Activated T-cell treated with anti-CD3 and anti-CD28 coated beads, Interleukin-2, amount 50 U/mL, for 72 hours (primary cell): Measurements from ENCODE around the gene FAM210B. TPM values are rescaled to one million over a fixed set of nuclear protein-coding genes. Genes with fewer than 3 reads are reported as not detected.
"Not testable (repeated sequence)": the region's sequence is repeated elsewhere in the genome, so short reads cannot be mapped to it uniquely, and the experiment has no call there.

Source experiments
- ATAC-seq, 2 donors: fragments of 150-1000 bp; cut with Tn5 transposase; replicated peaks in 1 of 2; 2 replicates each; pipeline ENCODE4 v1.10.0; 2021; ENCODE audit warnings: moderate library complexity in 2 of 2, mild to moderate bottlenecking in 1 of 2
- DNase-seq, 2 donors: peaks; one replicate each; pipeline ENCODE4 v3.0.0; 2021 to 2022; ENCODE audit warnings: mixed read lengths in 1 of 2
- H3K27ac Mint-ChIP-seq: one replicate; pipeline ENCODE4 v1.8.0; 2022; ENCODE audit warnings: mild to moderate bottlenecking, moderate library complexity, mixed read lengths
- H3K27me3 Mint-ChIP-seq: one replicate; pipeline ENCODE4 v1.8.0; 2022; ENCODE audit warnings: low read depth, mixed read lengths
- H3K36me3 Mint-ChIP-seq, 2 donors: one replicate each; pipeline ENCODE4 v1.8.0; 2022; ENCODE audit warnings: mixed read lengths in 2 of 2, mild to moderate bottlenecking in 1 of 2; ENCODE audit not compliant: insufficient read depth in 2 of 2
- H3K4me1 Mint-ChIP-seq: one replicate; pipeline ENCODE4 v1.8.0; 2022; ENCODE audit warnings: low read depth, mixed read lengths
- H3K4me3 Mint-ChIP-seq, 2 donors: one replicate each; pipeline ENCODE4 v1.8.0; 2022; ENCODE audit warnings: mild to moderate bottlenecking in 2 of 2, mixed read lengths in 2 of 2, moderate library complexity in 2 of 2
- H3K9me3 Mint-ChIP-seq, 2 donors: one replicate each; pipeline ENCODE4 v1.8.0; 2022; ENCODE audit warnings: mixed read lengths in 2 of 2
- total RNA-seq, 2 donors: library from RNA; stranded (reverse); gene quantifications; one replicate each; pipeline ENCODE4 v1.2.3, GENCODE V29; 2022

The FAM210B gene
- total RNA-seq, 2 donors from 2014 or later: 4.6 to 4.9 TPM

DNA sequence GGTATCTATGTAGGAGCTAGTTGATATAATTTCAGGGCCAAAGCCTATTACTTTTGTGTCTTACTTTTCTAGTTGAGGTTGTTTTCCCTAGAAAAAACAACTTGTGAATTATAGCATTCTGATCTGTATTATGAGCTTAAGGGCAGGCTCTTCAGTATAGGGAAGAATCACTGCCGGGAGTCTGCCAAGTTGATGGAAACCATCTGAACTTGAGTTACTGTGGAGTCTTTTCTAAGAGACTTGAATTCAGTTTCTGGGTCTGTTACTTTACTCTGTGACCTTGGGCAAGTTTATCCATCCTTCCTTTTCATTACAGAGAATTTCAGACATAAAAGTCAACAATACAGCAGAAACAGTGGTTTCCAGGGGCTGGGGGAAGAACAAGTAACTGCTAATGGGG lies 51.2 kb downstream of the FAM210B start:
- no peak for DNase-seq
- no peak for ATAC-seq
- Mint-ChIP-seq H3K4me1 (peaks cover 62% of the 10 kb centered on the region), H3K9me3 (peaks cover 1 to 3% of the 10 kb centered on the region in 2 donors), H3K27ac (peak overlapping the region; percentile 90), H3K36me3 (peaks cover 20 to 49% of the 10 kb centered on the region in 2 donors), H3K27me3 (no peaks in the 10 kb centered on the region), H3K4me3 (peak overlapping the region in 1 of 2 donors; percentile 57)

DNA sequence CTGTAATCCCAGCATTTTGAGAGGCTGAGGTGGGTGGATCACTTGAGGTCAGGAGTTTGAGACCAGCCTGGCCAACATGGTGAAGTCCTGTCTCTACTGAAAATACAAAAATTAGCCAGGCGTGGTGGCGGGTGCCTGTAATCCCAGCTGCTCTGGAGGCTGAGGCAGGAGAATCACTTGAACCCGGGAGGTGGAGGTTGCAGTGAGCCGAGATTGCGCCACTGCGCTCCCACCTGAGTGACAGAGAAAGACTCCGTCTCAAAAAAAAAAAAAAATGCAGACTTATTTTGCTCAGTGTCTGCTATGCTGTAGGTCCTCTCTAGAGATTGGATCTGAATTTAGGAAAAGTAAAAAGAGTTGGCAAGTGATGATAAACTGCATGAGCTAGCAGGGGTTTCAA lies 52.5 kb downstream of the FAM210B start:
- peak overlapping the region; percentile 79 to 86 for H3K4me3 Mint-ChIP-seq
- H3K27ac Mint-ChIP-seq: peak overlapping the region; percentile 92
- DNase-seq, H3K9me3 Mint-ChIP-seq, H3K27me3 Mint-ChIP-seq, ATAC-seq: not testable (repeated sequence)
- H3K4me1 Mint-ChIP-seq: peaks cover 64% of the 10 kb centered on the region
- peaks cover 16 to 41% of the 10 kb centered on the region in 2 donors for H3K36me3 Mint-ChIP-seq

DNA sequence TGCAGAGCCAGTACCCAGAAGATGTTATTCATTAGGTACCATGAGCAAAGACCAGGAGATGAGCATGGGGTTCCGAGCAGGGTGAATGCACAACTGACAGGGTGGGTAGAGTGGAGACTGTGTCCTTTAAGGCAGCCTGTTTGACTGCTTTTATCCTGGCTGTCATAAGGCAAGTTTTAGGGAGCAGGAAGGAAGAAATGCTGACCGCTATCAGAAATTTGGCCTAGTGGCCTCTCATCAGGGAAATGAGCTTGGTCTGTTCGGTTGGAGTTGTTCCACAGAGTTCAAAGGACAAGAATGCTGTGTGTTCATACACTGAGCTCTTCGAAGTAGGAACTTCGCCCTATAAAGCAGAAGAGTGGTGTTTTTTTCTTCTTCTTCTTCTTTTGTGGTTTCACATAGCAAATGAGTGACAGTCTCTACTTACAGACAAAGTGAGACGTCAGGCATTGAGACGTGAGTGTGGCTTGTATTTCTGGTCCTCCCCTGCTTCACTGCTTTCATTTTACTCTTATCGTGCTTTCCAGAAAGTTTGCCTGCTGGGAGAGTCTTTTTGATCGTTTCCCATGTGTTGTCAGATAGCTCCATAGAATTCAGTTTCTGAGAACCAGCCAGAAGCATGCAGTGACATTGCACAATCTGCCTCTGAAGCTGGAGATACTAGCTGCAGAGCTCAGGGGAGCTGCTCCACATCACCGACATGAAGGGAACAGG lies 53.1 kb downstream of the FAM210B start, which contains the start of gene CASS4:
CASS4 (plus strand) TSS at position 502 of the 714 bp plus-strand sequence; CDS start at position 701, 199 bp downstream.
- H3K27me3 Mint-ChIP-seq: no peaks in the 10 kb centered on the region
- ATAC-seq: peak; percentile 26 to 56
- H3K9me3 Mint-ChIP-seq: peaks cover 1 to 3% of the 10 kb centered on the region in 2 donors
- DNase-seq: peak; percentile 18 to 43
- peaks cover 71% of the 10 kb centered on the region for H3K4me1 Mint-ChIP-seq
- peak within 1 kb of the TSS; percentile 92 for H3K27ac Mint-ChIP-seq
- peak within 1 kb of the TSS; percentile 79 to 86 for H3K4me3 Mint-ChIP-seq
- peaks cover 14 to 34% of the 10 kb centered on the region in 2 donors for H3K36me3 Mint-ChIP-seq

DNA sequence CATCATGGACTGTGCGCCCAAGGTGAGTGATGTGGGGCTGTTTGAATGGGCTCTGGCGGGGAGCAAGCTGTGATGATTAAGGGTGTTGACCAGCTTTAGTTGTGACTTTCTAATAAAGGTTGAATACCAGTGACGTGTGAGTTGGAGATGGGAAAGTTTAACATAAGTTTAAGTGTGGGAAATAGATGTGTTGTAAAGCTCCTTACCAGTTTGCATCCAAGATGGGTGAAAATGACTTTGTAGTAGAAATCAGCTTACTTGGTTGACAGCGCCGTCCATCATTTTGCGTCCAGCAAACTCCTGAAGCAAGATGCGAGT lies 53.7 kb downstream of the FAM210B start:
- ATAC-seq: no peak
- H3K27me3 Mint-ChIP-seq: no peaks in the 10 kb centered on the region
- peaks cover 17 to 32% of the 10 kb centered on the region in 2 donors for H3K36me3 Mint-ChIP-seq
- H3K27ac Mint-ChIP-seq: peak overlapping the region; percentile 92
- peak overlapping the region; percentile 79 to 86 for H3K4me3 Mint-ChIP-seq
- H3K9me3 Mint-ChIP-seq: peaks cover 1 to 3% of the 10 kb centered on the region in 2 donors
- DNase-seq: no peak
- H3K4me1 Mint-ChIP-seq: peaks cover 76% of the 10 kb centered on the region

DNA sequence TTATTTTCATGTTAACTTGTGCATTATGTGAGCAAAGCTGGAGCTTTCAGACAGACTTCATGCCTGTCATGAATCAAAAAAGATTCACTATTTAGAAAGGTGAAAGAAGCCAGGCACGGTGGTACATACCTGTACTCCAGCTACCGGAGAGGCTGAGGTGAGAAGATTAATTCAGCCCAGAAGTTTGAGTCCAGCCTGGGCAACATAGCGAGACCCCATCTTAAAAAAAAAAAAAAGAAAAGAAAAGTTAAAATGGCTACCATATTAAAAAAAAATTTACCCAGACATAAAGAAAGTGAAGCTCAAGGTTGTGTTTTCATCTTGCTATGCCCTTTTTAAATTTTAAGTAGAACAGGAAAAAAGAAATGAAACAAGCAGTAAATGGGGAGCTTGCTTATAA lies 54.2 kb downstream of the FAM210B start:
- Mint-ChIP-seq H3K4me1 (peaks cover 81% of the 10 kb centered on the region), H3K36me3 (peaks cover 14 to 30% of the 10 kb centered on the region in 2 donors), H3K4me3 (peak overlapping the region; percentile 79 to 86), H3K27ac (peak overlapping the region; percentile 92), H3K27me3 (no peaks in the 10 kb centered on the region), H3K9me3 (peaks cover 1 to 3% of the 10 kb centered on the region in 2 donors)
- DNase-seq (no peak), ATAC-seq (no peak)

DNA sequence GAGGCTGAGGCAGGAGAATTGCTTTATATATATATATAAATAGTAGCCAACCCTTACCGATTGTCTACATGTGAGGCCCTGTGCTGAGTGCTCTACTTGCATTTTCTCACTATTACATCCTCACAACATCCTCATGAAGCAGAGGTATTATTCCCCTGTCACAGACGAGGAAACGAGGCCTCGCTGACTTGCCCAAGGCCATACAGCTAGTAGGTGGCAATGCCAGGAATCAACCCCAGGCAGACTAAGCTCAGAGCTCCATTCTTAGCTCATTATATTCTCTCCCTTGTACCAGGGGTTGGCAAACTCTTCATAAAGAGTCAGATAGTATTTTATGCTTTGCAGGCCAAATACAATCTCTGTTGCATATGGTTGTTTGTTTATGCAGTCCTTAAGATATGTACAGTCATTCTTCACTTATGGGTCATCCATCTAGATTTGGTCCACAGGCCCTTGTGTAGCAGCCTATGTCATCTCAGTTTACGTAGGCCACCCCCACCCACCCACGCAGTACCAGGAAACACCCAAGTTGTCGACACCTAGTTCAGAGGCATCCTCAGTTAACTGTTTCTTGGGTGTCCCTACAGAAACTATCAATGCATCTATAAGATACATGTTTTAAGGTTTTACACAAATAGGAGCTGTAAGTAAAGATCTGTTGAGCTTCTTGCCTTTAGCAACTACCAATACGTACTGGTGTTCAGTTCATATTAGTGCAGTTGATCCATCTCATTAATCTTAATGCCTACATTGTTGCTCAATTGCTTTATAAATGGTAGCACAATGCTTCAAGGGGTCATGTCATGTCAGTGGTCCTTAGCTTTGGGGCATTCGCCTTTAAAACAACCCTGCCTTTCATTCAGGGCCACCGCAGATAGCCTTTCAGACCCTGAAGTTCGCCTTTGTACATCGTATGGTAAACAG lies 56.3 kb downstream of the FAM210B start:
- H3K9me3 Mint-ChIP-seq: peaks cover 1 to 3% of the 10 kb centered on the region in 2 donors
- H3K4me3 Mint-ChIP-seq: peak overlapping the region; percentile 65 to 86
- DNase-seq (peak; percentile 75 to 79), ATAC-seq (peak; percentile 82 to 86)
- no peaks in the 10 kb centered on the region for H3K27me3 Mint-ChIP-seq
- peak overlapping the region; percentile 90 for H3K27ac Mint-ChIP-seq
- H3K36me3 Mint-ChIP-seq: peaks cover 14 to 29% of the 10 kb centered on the region in 2 donors
- H3K4me1 Mint-ChIP-seq: peaks cover 83% of the 10 kb centered on the region

DNA sequence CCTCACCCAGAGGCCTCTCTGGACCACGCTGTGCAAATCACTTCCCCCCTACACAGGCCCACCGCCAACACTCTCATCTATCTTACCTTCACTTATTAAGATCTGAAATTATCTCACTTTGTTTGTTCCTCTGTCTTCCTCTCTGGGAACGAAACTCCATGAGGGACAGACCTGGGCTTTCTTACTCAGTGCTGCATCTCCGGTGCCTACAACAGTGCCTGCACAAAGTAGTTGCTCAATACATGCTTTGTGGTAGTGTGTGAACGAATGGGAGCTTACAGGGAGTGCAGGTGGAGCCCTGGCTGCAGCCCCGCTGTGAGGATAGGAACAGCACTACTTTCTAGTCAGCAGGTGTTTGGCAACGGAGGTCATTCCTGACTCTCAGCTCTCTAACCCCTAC lies 58.6 kb downstream of the FAM210B start:
- H3K9me3 Mint-ChIP-seq: peaks cover under 1% of the 10 kb centered on the region in 2 donors
- H3K4me3 Mint-ChIP-seq: peak overlapping the region in 1 of 2 donors; percentile 81
- H3K36me3 Mint-ChIP-seq: peaks cover 10 to 17% of the 10 kb centered on the region in 2 donors
- no peaks in the 10 kb centered on the region for H3K27me3 Mint-ChIP-seq
- DNase-seq: no peak
- peaks cover 83% of the 10 kb centered on the region for H3K4me1 Mint-ChIP-seq
- no peak for ATAC-seq
- peak overlapping the region; percentile 66 for H3K27ac Mint-ChIP-seq

DNA sequence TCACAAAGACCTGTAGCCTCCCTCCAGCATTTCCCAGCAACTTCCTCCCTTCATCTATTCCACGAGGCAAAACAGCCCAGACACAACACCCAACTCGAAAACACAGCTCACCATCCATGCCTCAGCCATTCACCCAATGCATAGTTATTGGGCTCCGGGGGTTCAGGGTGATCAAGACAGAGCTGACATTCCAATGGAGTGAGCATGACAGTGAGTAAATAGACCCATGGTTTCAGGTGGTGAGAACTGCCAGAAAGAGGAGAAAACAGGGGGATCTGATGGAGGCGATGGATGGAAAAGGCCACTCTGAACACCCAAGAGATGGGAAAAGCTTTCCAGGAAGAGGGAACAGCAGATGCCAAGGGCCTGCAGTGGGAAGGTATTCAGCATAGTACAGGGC lies 59.1 kb downstream of the FAM210B start:
- Mint-ChIP-seq H3K9me3 (no peaks in the 10 kb centered on the region), H3K4me1 (peaks cover 83% of the 10 kb centered on the region), H3K27ac (peak overlapping the region; percentile 95), H3K27me3 (no peaks in the 10 kb centered on the region), H3K4me3 (peak overlapping the region; percentile 81 to 82), H3K36me3 (peaks cover 7 to 12% of the 10 kb centered on the region in 2 donors)
- DNase-seq (no peak), ATAC-seq (no peak)

Other genes with a start within 250 kb of the FAM210B start
- gene MC3R, start 110.2 kb upstream of the FAM210B start, total RNA-seq: not detected
- gene AURKA, start 33.2 kb downstream of the FAM210B start, total RNA-seq: 100 to 1,000 TPM; 110 to 142 TPM
- gene CSTF1, start 33.7 kb downstream of the FAM210B start, total RNA-seq: 10 to 100 TPM; 63.7 to 74.5 TPM
- gene CASS4, start 53.3 kb downstream of the FAM210B start, total RNA-seq: 1 to 10 TPM; 3.5 to 6.9 TPM
- 10 to 100 TPM; 80.8 to 82.7 TPM for gene RTF2, start 109.7 kb downstream of the FAM210B start, total RNA-seq
- 1 to 10 TPM; 1.7 to 2.2 TPM for gene FAM209A, start 165.8 kb downstream of the FAM210B start, total RNA-seq
- 1 to 10 TPM; 1.3 to 1.7 TPM for gene FAM209B, start 174.3 kb downstream of the FAM210B start, total RNA-seq